Lung (tissue), 12 donors: ENCODE data around the gene ASTN2. TPM values are rescaled to one million over a fixed set of nuclear protein-coding genes. Genes with fewer than 3 reads are reported as not detected.
A peak's percentile ranks its signal among the peaks of the same experiment; 100 is the strongest.

Experiments
- ATAC-seq: fragments of 200-7000 bp; cut with Tn5 transposase; one replicate; pipeline ENCODE4 v1.9.1; 2020; ENCODE audit warnings: moderate number of reproducible peaks; ENCODE audit not compliant: insufficient read depth, low FRiP score
- DNase-seq, 3 donors: peaks; one replicate each; pipeline ENCODE4 v3.0.0-alpha.2; 2013 to 2017
- H3K27ac ChIP-seq, 2 donors: one replicate each; pipeline ENCODE4 v1.5.1; 2013; ENCODE audit warnings: mild to moderate bottlenecking in 2 of 2, moderate library complexity in 2 of 2, control low read depth in 1 of 2, inconsistent platforms in 1 of 2, low read depth in 1 of 2, low read length in 1 of 2
- H3K27me3 ChIP-seq, 3 donors: one replicate each; pipeline ENCODE4 v1.5.1; 2013; ENCODE audit warnings: low read length in 2 of 3; ENCODE audit not compliant: control insufficient read depth in 3 of 3, insufficient read depth in 3 of 3
- H3K36me3 ChIP-seq, 4 donors: one replicate each; pipeline ENCODE4 v1.5.1; 2013; ENCODE audit warnings: low read length in 4 of 4, mild to moderate bottlenecking in 1 of 4, moderate library complexity in 1 of 4; ENCODE audit not compliant: control insufficient read depth in 4 of 4, insufficient read depth in 4 of 4
- H3K4me1 ChIP-seq, 5 donors: one replicate each; pipeline ENCODE4 v1.5.1; 2013; ENCODE audit warnings: low read length in 5 of 5, mild to moderate bottlenecking in 2 of 5, moderate library complexity in 1 of 5; ENCODE audit not compliant: control insufficient read depth in 5 of 5, insufficient read depth in 5 of 5
- H3K4me3 ChIP-seq: one replicate; pipeline ENCODE4 v1.5.1; 2013; ENCODE audit warnings: mild to moderate bottlenecking, control low read depth, moderate library complexity
- H3K9ac ChIP-seq, 2 donors: one replicate each; pipeline ENCODE4 v1.5.1; 2013; ENCODE audit warnings: low read length in 2 of 2, control low read depth in 1 of 2; ENCODE audit not compliant: insufficient read depth in 1 of 2
- H3K9me3 ChIP-seq, 4 donors: one replicate each; pipeline ENCODE4 v1.5.1; 2013; ENCODE audit warnings: low read length in 3 of 4, mild to moderate bottlenecking in 1 of 4, moderate library complexity in 1 of 4; ENCODE audit not compliant: control insufficient read depth in 4 of 4, insufficient read depth in 3 of 4
- WGBS, 2 donors: extraction: QIAGEN DNeasy Blood & Tissue Kit; methylation state at CpG; one replicate each; pipeline ENCODE4 v1.1.7; 2013; 5-methylcytosine and 5-hydroxymethylcytosine counted together
- polyA plus RNA-seq, 2 donors: library from polyadenylated mRNA; stranded (reverse); fragments of 200-250 nt; gene quantifications; one replicate each; pipeline ENCODE4 v1.2.1, GENCODE V29; 2013
- total RNA-seq, 2 donors: library from RNA; depleted of rRNA in 1 of 2; stranded (reverse); fragments of >200 nt in 1 of 2; gene quantifications; one replicate each; pipeline ENCODE4 v1.2.1, GENCODE V29; 2014 to 2021
- TF ChIP-seq, protein P1 (sequence below): IDR thresholded peaks from 2 replicates; pipeline ENCODE4 v1.5.1; 2012; ENCODE audit warnings: mild to moderate bottlenecking; ENCODE audit errors: control extremely low read depth, extremely low read depth
- donor health status: control.
- donor health status: control.
- donor health status: Bipolar disorder and iron deficiency.
- donor health status: healthy.
- donor health status: DM: yes; HTN: yes; CAD: no.

Gene ASTN2
- total and polyA plus RNA-seq, 4 donors = 1.4 to 7.0 (median 3.3) TPM

DNA sequence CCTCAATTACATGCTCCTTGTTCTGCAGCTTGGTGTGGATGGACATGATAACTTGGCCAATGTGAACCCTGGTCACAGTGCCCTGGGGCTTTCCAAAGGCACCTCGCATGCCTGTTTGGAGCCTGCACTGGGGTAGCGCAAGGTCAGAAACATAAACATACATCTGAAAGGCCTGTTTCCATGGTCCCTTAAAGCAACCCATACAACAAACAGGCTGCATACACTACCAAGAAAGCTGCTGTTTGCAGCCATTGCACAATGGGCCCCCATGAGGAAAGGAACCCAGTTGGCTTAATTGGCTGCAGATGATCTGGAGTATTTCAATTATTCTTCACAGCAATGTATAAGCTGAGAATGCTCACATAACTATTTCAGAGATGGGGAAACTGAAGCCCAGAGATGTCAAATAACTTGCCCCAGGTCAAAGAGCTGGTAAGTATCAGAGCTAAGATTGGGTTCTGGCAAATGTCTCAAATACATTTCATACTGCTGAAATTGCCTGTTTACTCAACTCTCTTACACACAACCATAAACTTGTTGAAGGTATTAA lies 233.9 kb downstream of the ASTN2 start:
- H3K36me3 ChIP-seq = no peaks in the 10 kb centered on the region
- H3K27me3 ChIP-seq = no peaks in the 10 kb centered on the region
- H3K27ac ChIP-seq = no peak overlapping the region
- H3K9me3 ChIP-seq = peaks cover 0 to 6% (median 2%) of the 10 kb centered on the region in 4 donors
- no peak for ATAC-seq
- no peaks in the 10 kb centered on the region for H3K4me1 ChIP-seq
- TF ChIP-seq, protein P1, sequence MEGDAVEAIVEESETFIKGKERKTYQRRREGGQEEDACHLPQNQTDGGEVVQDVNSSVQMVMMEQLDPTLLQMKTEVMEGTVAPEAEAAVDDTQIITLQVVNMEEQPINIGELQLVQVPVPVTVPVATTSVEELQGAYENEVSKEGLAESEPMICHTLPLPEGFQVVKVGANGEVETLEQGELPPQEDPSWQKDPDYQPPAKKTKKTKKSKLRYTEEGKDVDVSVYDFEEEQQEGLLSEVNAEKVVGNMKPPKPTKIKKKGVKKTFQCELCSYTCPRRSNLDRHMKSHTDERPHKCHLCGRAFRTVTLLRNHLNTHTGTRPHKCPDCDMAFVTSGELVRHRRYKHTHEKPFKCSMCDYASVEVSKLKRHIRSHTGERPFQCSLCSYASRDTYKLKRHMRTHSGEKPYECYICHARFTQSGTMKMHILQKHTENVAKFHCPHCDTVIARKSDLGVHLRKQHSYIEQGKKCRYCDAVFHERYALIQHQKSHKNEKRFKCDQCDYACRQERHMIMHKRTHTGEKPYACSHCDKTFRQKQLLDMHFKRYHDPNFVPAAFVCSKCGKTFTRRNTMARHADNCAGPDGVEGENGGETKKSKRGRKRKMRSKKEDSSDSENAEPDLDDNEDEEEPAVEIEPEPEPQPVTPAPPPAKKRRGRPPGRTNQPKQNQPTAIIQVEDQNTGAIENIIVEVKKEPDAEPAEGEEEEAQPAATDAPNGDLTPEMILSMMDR = no peak
- no peak overlapping the region for H3K9ac ChIP-seq
- H3K4me3 ChIP-seq = no peak overlapping the region
- 91 to 96% methylated on average over 2 of the region's 2 CpGs for WGBS, 2 donors
- DNase-seq = no peak

DNA sequence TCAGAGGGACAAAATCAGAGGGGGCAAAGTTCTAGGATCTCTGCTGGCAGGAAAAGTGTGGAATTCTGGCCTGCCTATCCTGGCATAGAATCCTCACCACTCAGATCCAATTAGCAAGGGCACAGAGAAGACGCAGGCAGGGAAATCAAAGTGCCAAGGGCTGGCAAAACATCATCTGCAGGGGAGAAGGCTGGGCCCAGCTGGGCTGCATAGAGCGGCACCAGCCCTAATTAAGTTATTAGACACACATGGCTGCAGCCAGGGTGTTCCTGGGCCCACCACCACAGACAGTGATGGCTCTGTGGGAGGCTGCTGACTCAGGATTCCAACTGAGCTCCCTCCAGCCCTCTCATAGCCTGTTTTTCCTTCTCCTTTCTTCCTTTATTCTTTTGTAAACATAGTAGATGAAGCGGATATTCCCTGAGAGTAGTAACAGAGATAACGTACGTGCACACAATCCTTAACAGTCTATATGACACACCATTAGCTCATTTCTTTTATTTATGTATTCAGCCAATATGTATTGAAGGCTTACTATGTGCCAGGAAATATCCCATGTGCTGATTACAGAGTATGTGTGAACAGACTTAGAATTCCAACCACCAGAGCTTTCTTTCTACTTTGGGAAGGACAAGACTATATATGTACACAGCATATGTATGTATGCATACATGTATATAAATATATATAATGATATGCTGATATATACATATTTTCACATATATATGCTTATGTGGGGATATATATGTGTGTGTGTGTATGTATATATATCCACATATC lies 236.1 kb downstream of the ASTN2 start:
- 74 to 83% methylated on average over 5 of the region's 5 CpGs for WGBS, 2 donors
- no peak overlapping the region for H3K27ac ChIP-seq
- H3K36me3 ChIP-seq = no peaks in the 10 kb centered on the region
- no peaks in the 10 kb centered on the region for H3K27me3 ChIP-seq
- no peaks in the 10 kb centered on the region for H3K4me1 ChIP-seq
- no peak for ATAC-seq
- H3K9ac ChIP-seq = no peak overlapping the region
- peak; percentile 24 to 45 (median 38) for DNase-seq
- peaks cover 0 to 6% (median 2%) of the 10 kb centered on the region in 4 donors for H3K9me3 ChIP-seq
- TF ChIP-seq, protein P1 = no peak
- no peak overlapping the region for H3K4me3 ChIP-seq

DNA sequence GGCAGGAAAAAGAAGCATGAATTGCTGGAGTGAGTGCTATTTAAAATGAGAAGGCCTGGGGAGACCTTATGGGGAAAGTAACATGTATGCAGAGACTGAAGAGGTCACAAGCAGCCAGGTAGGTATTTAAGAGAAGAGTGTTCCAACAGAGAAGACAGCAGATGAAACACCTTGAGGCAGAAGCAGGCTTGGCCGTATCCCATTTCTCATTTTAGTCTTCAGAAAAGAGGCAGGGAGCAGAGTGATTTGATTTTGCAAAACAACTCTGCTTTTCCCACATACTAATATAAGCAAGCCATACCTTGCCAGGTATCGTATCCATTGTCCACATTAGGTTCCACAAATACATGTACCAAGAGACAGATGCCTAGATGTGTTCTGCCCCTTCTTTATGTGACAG lies 244.3 kb downstream of the ASTN2 start:
- WGBS, 2 donors = 84 to 91% methylated on average over 2 of the region's 2 CpGs
- Histone ChIP-seq H3K27me3 (no peaks in the 10 kb centered on the region), H3K27ac (no peak overlapping the region), H3K4me3 (no peak overlapping the region), H3K9me3 (no peaks in the 10 kb centered on the region), H3K36me3 (no peaks in the 10 kb centered on the region), H3K9ac (no peak overlapping the region), H3K4me1 (no peaks in the 10 kb centered on the region)
- TF ChIP-seq, protein P1 = no peak
- ATAC-seq (no peak), DNase-seq (no peak)
